K562 (cell line): Measurements from ENCODE around the gene SENP3. TPM values are rescaled to one million over a fixed set of nuclear protein-coding genes. Genes with fewer than 3 reads are reported as not detected.

Experiments used
- ADNP ChIP-seq: fragments of 200-800 bp; sonication (Bioruptor generic); IDR thresholded peaks from 2 replicates; pipeline ENCODE4 v1.6.1; 2016; ENCODE audit warnings: missing genetic modification characterization, missing compliant biosample characterization
- BDP1 ChIP-seq: IDR thresholded peaks from 3 replicates; pipeline ENCODE4 v1.6.1; 2011; ENCODE audit not compliant: insufficient read length, insufficient read depth
- KLF1 ChIP-seq: fragments of 450-650 bp; IDR thresholded peaks from 2 replicates; pipeline ENCODE4 v1.6.1; 2016; ENCODE audit warnings: missing genetic modification characterization, missing compliant biosample characterization
- LARP7 ChIP-seq: fragments of 450-650 bp; IDR thresholded peaks from 2 replicates; pipeline ENCODE4 v1.6.1; 2016
- MYBL2 ChIP-seq, 2 experiments: fragments of 450-650 bp in 1 of 2; sonication (generic) in 1 of 2; formaldehyde crosslinking in 1 of 2; IDR thresholded peaks; 2 replicates each; pipeline versions ENCODE4 v1.6.1 to v1.8.1; 2017 to 2022; ENCODE audit warnings: borderline replicate concordance in 1 of 2, inconsistent platforms in 1 of 2, low read depth in 1 of 2, mild to moderate bottlenecking in 1 of 2, missing genetic modification reagents in 1 of 2, moderate library complexity in 1 of 2
- NCOR1 ChIP-seq: fragments of 450-650 bp; IDR thresholded peaks from 2 replicates; pipeline ENCODE4 v1.6.1; 2016; ENCODE audit warnings: mild to moderate bottlenecking, moderate library complexity
- NFXL1 ChIP-seq: fragments of 450-650 bp; formaldehyde crosslinking; IDR thresholded peaks from 2 replicates; pipeline ENCODE4 v1.4.0; 2021; ENCODE audit warnings: mild to moderate bottlenecking
- PRMT5 ChIP-seq: sonication (generic); formaldehyde crosslinking; IDR thresholded peaks from 2 replicates; pipeline ENCODE4 v1.5.0; 2020; ENCODE audit warnings: missing genetic modification reagents
- PRPF4 ChIP-seq: fragments of 200-400 bp; formaldehyde crosslinking; IDR thresholded peaks from one replicate; pipeline ENCODE4 v1.6.1; 2017; ENCODE audit warnings: low read length, low read depth, mild to moderate bottlenecking; ENCODE audit not compliant: insufficient read depth, poor library complexity, severe bottlenecking
- PURB ChIP-seq: sonication (generic); formaldehyde crosslinking; IDR thresholded peaks from 2 replicates; pipeline ENCODE4 v1.9.0; 2021; ENCODE audit warnings: low read depth, mild to moderate bottlenecking, missing genetic modification reagents
- SAFB ChIP-seq: fragments of 200-400 bp; formaldehyde crosslinking; IDR thresholded peaks from 2 replicates; pipeline ENCODE4 v1.6.1; 2017; ENCODE audit warnings: low read depth, low read length, borderline replicate concordance
- SMARCE1 ChIP-seq: fragments of 450-650 bp; IDR thresholded peaks from 2 replicates; pipeline ENCODE4 v1.7.1; 2016; ENCODE audit warnings: mild to moderate bottlenecking
- WHSC1 ChIP-seq: IDR thresholded peaks from one replicate; pipeline ENCODE4 v1.6.1; 2012; ENCODE audit warnings: low read length, control low read depth, inconsistent platforms
- YY1 ChIP-seq, 3 experiments: IDR thresholded peaks; 2 replicates each; pipeline ENCODE4 v1.6.1; 2011; ENCODE audit warnings: low read length in 2 of 3, mild to moderate bottlenecking in 2 of 3, moderate library complexity in 2 of 3, borderline replicate concordance in 1 of 3, control low read depth in 1 of 3, low read depth in 1 of 3; ENCODE audit not compliant: insufficient read depth in 3 of 3, insufficient replicate concordance in 2 of 3, control insufficient read depth in 1 of 3, insufficient read length in 1 of 3; ENCODE audit errors: extremely low read depth in 1 of 3
- ZNF121 ChIP-seq: sonication (generic); formaldehyde crosslinking; conservative IDR thresholded peaks from 2 replicates; pipeline ENCODE4 v1.8.0; 2022; ENCODE audit warnings: missing genetic modification reagents
- ZNF253 ChIP-seq: fragments of 250-450 bp; sonication (Bioruptor Pico); conservative IDR thresholded peaks from 2 replicates; pipeline ENCODE4 v1.6.1; 2021; ENCODE audit warnings: mild to moderate bottlenecking
- ZNF75A ChIP-seq: fragments of 450-650 bp; formaldehyde crosslinking; IDR thresholded peaks from 2 replicates; pipeline ENCODE4 v1.4.0; 2020; ENCODE audit warnings: mild to moderate bottlenecking
- polyA plus RNA-seq, 8 experiments: library from polyadenylated mRNA; depleted of rRNA in 4 of 8; stranded (reverse) in 5 of 8; unstranded in 3 of 8; fragments of >200 nt; fragmentation: Nextera tagmentation in 2 of 8; fragmentation: Illumina TruSeq in 1 of 8; extraction: Ambion mirVana in 2 of 8; extraction: Trizol in 1 of 8; gene quantifications; 2 replicates each; pipeline versions ENCODE4 v1.2.1 to v1.2.3, GENCODE V29; 2011 to 2014; ENCODE audit warnings: inconsistent platforms in 1 of 8, missing spikeins in 1 of 8
- total RNA-seq, 7 experiments: library from RNA; depleted of rRNA in 6 of 7; stranded (reverse); fragments of >200 nt in 6 of 7; fragmentation: Illumina TruSeq in 2 of 7; extraction: Trizol in 2 of 7; gene quantifications; 2 replicates each; pipeline versions ENCODE4 v1.2.1 to v1.2.3, GENCODE V29; 2011 to 2021; ENCODE audit warnings: low replicate concordance in 1 of 7
- TF ChIP-seq, protein P1 (sequence below): sonication (generic); formaldehyde crosslinking; IDR thresholded peaks from 2 replicates; pipeline ENCODE4 v1.5.0; 2020; ENCODE audit warnings: missing genetic modification reagents
- TF ChIP-seq, protein P2 (sequence below), 2 experiments: fragments of 450-650 bp in 1 of 2; sonication (generic) in 1 of 2; formaldehyde crosslinking in 1 of 2; IDR thresholded peaks in 1 of 2; conservative IDR thresholded peaks in 1 of 2; 2 replicates each; pipeline versions ENCODE4 v1.6.1 to v1.8.1; 2016 to 2023; ENCODE audit warnings: mild to moderate bottlenecking in 2 of 2, moderate library complexity in 2 of 2, inconsistent platforms in 1 of 2, missing genetic modification reagents in 1 of 2
- TF ChIP-seq, protein P3 (sequence below): fragments of 250-450 bp; sonication (Bioruptor Pico); IDR thresholded peaks from 2 replicates; pipeline ENCODE4 v1.5.0; 2020; ENCODE audit warnings: mild to moderate bottlenecking
- TF ChIP-seq, protein P4 (sequence below): fragments of 250-450 bp; sonication (Bioruptor Pico); IDR thresholded peaks from 2 replicates; pipeline ENCODE4 v1.5.0; 2021; ENCODE audit warnings: mild to moderate bottlenecking, moderate library complexity

Gene SENP3
- total and polyA plus RNA-seq, 9 of the 15 experiments (the other 6 are each of a cell fraction or from before 2014, with no cell fraction given) = 0.63 to 102 (median 78.8) TPM

DNA sequence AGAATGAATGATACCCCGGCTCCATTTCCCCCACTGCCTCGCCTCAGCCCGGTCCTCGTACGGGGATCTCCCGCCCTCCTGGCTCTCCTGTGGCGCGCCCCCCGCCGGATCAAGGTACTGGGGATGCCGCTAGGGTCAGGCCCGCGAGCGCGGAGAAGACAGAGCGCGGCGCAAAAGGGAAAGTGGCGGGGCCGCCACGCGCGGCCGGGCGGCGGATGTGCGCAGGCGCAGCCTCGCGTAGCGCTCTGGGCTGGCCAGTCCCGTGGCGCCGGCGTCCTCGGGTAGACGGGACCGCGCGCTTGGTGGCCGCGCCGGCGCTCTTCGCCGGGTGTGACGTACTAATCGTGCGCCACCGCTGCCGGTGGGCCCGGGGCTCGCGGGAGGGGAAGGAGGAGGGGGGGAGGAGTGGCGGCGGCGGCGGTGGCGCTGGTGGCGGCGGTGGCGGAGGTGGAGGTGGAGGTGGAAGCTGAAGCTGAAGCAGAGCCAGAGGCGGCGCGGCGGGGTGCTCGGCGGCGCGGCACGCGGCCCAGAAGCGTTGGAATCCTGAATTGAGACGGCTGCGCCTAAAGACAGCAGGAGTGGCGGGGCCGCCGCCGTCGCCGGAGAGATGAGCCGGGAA lies at the start of gene SENP3 (continued):
- TF ChIP-seq, protein P1, sequence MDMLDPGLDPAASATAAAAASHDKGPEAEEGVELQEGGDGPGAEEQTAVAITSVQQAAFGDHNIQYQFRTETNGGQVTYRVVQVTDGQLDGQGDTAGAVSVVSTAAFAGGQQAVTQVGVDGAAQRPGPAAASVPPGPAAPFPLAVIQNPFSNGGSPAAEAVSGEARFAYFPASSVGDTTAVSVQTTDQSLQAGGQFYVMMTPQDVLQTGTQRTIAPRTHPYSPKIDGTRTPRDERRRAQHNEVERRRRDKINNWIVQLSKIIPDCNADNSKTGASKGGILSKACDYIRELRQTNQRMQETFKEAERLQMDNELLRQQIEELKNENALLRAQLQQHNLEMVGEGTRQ = no peak
- TF ChIP-seq ZNF121 (CRISPR knock-in tag) (no peak), MYBL2 (IDR thresholded peaks at IDR 0.05; ENCODE audit: low read depth) (no peak), MYBL2 (CRISPR knock-in tag; IDR thresholded peaks at IDR 0.05; ENCODE audit: borderline replicate concordance) (no peak), PRMT5 (CRISPR knock-in tag) (no peak), PURB (no peak), ZNF253 (CRISPR knock-in tag) (no peak), LARP7 (no peak), KLF1 (tag) (no peak), BDP1 (no peak), NCOR1 (no peak), ADNP (tag) (no peak), YY1 (IDR thresholded peaks at IDR 0.05; ENCODE audit: borderline replicate concordance in 1 of 3, control insufficient read depth in 1 of 3, extremely low read depth in 1 of 3, insufficient read depth in 3 of 3, insufficient read length in 1 of 3, insufficient replicate concordance in 2 of 3, low read depth in 1 of 3, low read length in 2 of 3) (peak in 1 of 3 experiments; percentile 49), ZNF75A (no peak), PRPF4 (no peak), SMARCE1 (no peak), SAFB (0 out of 2 replicates have a peak, but pooled peaks have one; percentile 11), WHSC1 (no peak), NFXL1 (CRISPR knock-in tag) (no peak)
- TF ChIP-seq, protein P2, sequence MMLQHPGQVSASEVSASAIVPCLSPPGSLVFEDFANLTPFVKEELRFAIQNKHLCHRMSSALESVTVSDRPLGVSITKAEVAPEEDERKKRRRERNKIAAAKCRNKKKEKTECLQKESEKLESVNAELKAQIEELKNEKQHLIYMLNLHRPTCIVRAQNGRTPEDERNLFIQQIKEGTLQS (IDR thresholded peaks at IDR 0.05) = no peak
- TF ChIP-seq, protein P2 (CRISPR knock-in tag; conservative IDR thresholded peaks at IDR 0.05) = no peak
- TF ChIP-seq, protein P3, sequence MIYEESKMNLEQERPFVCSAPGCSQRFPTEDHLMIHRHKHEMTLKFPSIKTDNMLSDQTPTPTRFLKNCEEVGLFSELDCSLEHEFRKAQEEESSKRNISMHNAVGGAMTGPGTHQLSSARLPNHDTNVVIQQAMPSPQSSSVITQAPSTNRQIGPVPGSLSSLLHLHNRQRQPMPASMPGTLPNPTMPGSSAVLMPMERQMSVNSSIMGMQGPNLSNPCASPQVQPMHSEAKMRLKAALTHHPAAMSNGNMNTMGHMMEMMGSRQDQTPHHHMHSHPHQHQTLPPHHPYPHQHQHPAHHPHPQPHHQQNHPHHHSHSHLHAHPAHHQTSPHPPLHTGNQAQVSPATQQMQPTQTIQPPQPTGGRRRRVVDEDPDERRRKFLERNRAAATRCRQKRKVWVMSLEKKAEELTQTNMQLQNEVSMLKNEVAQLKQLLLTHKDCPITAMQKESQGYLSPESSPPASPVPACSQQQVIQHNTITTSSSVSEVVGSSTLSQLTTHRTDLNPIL = no peak
- TF ChIP-seq, protein P4, sequence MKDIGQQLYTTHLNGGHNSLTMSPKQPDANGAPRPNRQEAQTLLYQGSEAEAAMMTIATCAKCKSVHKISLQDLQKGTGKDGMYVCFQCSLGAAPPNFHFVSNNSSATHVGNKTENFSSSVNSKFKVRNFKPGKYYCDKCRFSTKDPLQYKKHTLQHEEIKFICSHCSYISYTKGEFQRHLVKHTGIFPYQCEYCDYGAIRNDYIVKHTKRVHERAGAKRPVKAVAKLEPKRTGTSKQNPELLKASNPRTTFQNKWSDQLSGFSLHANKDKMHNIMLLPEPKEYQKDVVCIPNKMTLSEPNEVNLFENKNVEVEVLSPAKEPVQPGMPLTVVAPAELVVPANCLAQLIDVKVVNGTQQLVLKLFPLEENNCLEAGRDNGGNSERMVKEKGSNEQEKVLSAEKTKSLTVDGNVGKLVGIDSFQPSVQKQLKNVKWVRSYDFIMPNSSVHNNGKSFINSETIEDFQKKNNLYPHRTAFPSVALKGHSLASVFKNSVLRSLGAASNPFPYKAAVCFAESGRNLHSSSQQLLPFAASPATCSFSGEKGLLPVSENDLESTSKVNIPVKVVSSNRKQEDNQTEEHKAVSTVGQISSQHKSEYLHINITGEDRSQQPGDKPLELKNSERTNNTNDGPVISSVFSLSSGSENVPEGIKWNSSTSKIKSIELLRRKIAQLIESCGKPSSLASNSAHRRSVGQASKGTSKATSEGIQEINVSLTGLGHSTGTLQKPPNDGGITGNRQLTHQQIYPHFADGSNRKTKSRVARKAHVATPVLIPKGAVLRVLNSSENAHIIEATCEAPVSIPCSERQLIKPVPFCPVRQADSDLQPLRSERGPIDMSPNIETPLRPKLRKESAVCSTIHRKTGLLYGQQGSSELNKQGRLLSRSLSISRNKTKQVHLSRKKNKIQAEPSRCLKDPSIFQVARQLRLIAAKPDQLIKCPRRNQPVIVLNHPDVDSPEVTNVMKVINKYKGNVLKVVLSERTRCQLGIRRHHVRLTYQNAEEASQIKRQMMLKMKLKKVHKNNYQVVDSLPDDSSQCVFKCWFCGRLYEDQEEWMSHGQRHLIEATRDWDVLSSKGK (CRISPR knock-in tag) = no peak
